Omental fat pad (tissue), 4 donors: ENCODE results near the gene PDCL3. TPM values are rescaled to one million over a fixed set of nuclear protein-coding genes. Genes with fewer than 3 reads are reported as not detected.
A peak's percentile ranks its signal among the peaks of the same experiment; 100 is the strongest.

Source experiments
- ATAC-seq: fragments of 150-250 bp; one replicate; pipeline ENCODE4 v1.9.1; 2016; ENCODE audit warnings: mild to moderate bottlenecking, moderate library complexity; ENCODE audit not compliant: low FRiP score
- DNase-seq: peaks from one replicate; pipeline ENCODE4 v3.0.0-alpha.2; 2019; ENCODE audit warnings: low spot score
- CTCF ChIP-seq, 3 donors: fragments of 450-650 bp; IDR thresholded peaks; one replicate each; pipeline ENCODE4 v1.5.1; 2016 to 2017; ENCODE audit warnings: antibody characterized with exemption in 3 of 3, mild to moderate bottlenecking in 3 of 3, moderate library complexity in 2 of 3
- total RNA-seq, 4 donors: library from RNA; depleted of rRNA; stranded (reverse); fragments of >200 nt; gene quantifications; one replicate each; pipeline ENCODE4 v1.1.0, GENCODE V29; 2016

The PDCL3 gene
- 10 to 100 TPM; 11.3 to 17.4 (median 14.0) TPM for total RNA-seq

DNA sequence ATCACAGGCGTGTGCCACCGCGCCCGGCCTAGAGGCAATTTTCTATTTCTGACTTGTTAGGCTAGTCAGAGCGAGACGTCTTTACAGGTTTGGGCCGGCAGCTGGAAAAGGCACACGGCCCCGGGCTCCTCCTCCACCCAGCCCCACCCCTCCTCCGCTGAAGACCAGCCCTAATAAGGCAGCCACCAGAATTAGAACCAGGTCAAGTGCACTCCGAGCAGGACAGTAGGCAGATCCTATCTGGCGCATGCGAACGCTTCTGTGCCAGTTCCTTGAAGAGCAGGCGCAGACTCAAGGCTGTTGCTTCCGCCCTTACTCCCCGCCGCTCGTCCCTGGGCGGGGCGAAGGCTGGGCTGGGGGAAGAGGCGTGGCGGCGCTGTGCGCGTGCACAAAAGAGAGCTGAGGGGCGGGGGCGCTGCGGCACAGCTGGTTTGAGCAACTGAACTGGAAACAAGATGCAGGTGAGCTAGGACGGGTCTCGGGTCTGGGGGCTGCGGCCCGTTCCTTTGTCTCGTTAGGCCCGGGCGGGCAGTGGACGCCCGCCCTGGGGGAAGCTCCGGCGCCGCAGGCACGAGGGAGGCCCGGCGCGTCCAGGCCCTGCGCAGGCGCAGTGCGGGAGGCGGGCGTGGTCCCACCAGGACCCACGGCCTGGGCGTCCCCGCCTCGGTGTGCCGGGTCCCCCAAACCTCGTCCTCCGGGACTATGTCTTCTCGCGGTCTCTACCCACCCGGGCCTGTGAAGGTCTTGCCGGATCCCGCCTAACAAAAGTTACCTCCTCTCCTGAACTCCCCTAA lies at the start of gene PDCL3:
Gene PDCL3, plus strand, starts transcription at position 381 of the 794 bp plus-strand sequence. Its CDS starts 75 bp downstream, at position 456.
- DNase-seq (peak; percentile 76), ATAC-seq (peak; percentile 98)
- TF ChIP-seq CTCF (IDR thresholded peaks at IDR 0.05), result no peak

- DNase-seq (no peak), ATAC-seq (no peak)
- TF ChIP-seq CTCF (IDR thresholded peaks at IDR 0.05), result no peak
Measured at GRCh38 chr2:100513650-100514049, 49.1 kb upstream of the PDCL3 start.

DNA sequence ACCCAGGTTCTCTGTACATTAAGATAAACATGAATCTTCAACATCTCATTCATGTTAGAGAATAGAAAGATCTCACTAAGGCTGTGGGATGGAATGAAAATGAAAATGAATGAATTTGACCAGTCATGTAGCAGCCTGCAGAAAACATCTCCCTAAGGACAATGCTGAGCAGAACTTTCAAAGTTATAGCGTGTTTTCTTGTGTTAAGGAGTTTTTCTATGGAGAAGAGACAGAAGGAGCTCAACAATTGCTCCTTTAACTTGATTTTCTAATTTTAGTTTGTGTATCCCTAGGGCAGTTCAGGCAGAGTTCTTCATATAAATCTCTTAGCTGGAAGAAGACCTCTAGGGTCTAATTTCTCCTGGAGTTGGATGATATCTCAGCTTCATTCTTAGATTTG lies 45.2 kb upstream of the PDCL3 start:
- ATAC-seq (no peak), DNase-seq (no peak)

DNA sequence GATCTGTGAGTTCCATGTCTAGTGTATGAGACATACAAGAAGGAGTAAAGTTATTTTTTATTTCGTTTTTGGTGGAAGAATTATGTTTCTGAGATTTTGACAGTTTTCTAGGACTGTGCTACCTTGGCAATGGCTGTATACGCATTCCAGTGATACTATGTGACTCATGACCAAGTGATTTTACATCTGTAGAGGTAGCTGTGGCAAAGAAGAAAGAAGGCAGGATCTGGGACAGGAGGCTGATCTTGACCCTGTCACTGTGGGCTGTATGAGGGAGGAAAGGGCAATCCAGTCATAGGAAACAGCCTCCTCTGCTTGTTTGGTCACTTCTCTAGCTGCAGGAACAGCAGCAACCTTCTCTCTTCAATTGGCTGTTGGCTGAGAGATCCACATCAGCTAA lies 44.0 kb upstream of the PDCL3 start:
- DNase-seq, result no peak
- ATAC-seq, result no peak
- TF ChIP-seq CTCF (IDR thresholded peaks at IDR 0.05), result no peak

More for the DNA sequence above, 45.2 kb upstream of the PDCL3 start:
- TF ChIP-seq CTCF (IDR thresholded peaks at IDR 0.05), result no peak

DNA sequence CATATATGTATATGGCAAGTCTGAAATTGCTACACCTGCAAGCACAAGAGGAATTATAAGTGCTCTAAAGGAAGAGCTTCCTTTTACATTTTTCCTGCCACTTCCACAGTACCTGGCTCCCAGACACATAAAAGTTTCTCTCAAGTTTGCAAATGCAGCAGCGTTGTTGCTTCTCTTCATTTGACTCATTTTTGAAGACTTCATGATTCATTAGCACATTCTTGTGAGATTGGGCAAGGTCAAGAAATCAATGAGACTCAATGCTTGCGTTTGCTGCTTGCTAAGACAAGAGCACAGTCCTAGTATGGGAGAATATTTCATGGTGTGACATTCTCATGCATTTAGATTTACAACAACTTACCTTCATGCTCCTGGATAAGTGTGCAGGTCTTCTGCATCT lies 42.6 kb upstream of the PDCL3 start:
- TF ChIP-seq CTCF (IDR thresholded peaks at IDR 0.05), result no peak
- ATAC-seq (no peak), DNase-seq (no peak)

- no peak for ATAC-seq
- TF ChIP-seq CTCF (IDR thresholded peaks at IDR 0.05), result no peak
- no peak for DNase-seq
Measured at GRCh38 chr2:100522430-100522829, 40.4 kb upstream of the PDCL3 start.

DNA sequence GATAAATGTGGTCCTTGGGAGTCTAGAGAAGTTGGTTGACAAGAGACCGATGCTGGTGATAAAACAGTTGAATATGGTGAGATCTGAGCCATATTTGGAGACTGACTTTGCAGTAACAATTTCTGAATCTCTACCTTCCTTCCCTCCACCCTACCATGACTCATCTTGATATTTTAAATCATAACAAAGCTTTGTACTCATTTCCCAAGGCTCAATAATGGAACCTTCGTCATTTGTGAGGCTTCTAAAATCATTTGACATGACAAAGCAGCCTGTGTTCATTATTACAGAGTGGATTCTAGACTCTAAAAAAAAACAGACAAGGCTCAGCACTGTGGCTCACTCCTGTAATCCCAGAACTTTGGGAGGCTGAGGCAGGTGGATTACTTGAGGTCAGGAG lies 38.5 kb upstream of the PDCL3 start:
- no peak for ATAC-seq
- TF ChIP-seq CTCF (IDR thresholded peaks at IDR 0.05), result no peak
- no peak for DNase-seq
